Activated naive CD4-positive, alpha-beta T cell treated with anti-CD3 and anti-CD28 coated beads, Interleukin-2, amount 50 U/mL, for 16 hours (primary cell): ENCODE results near the gene OTUB1.

Source experiments
- DNase-seq: peaks from one replicate; pipeline ENCODE4 v3.0.0-alpha.2; 2020

OTUB1 gene

GRCh38 chr11:64007629-64008282 is 21.5 kb downstream of the OTUB1 start:
- DNase-seq = no peak

- DNase-seq = no peak
Measured at GRCh38 chr11:64008283-64008913, 22.2 kb downstream of the OTUB1 start.

GRCh38 chr11:64008914-64009633 is 22.8 kb downstream of the OTUB1 start:
- no peak for DNase-seq

GRCh38 chr11:64009710-64010109 is 23.5 kb downstream of the OTUB1 start:
- no peak for DNase-seq

- DNase-seq = no peak
Measured at GRCh38 chr11:64010783-64011182, 24.5 kb downstream of the OTUB1 start.

GRCh38 chr11:64011371-64011770 is 25.1 kb downstream of the OTUB1 start:
- DNase-seq = no peak

GRCh38 chr11:64013141-64013896 is 27.1 kb downstream of the OTUB1 start:
- DNase-seq = no peak

GRCh38 chr11:64014356-64014755 is 28.1 kb downstream of the OTUB1 start:
- DNase-seq = no peak

- DNase-seq = no peak
Measured at GRCh38 chr11:64015510-64015909, 29.3 kb downstream of the OTUB1 start.

- DNase-seq = no peak
Measured at GRCh38 chr11:64015935-64016845, 30.0 kb downstream of the OTUB1 start.

GRCh38 chr11:64017945-64018224 is 31.6 kb downstream of the OTUB1 start:
- DNase-seq = no peak

GRCh38 chr11:64018310-64018709 is 32.1 kb downstream of the OTUB1 start:
- no peak for DNase-seq

GRCh38 chr11:64019106-64020037 is 33.1 kb downstream of the OTUB1 start:
- DNase-seq = no peak

- DNase-seq = no peak
Measured at GRCh38 chr11:64020976-64021756, 34.9 kb downstream of the OTUB1 start.

GRCh38 chr11:64021757-64022093 is 35.5 kb downstream of the OTUB1 start:
- no peak for DNase-seq

GRCh38 chr11:64022125-64022784 is 36.0 kb downstream of the OTUB1 start:
- DNase-seq = no peak

GRCh38 chr11:64023712-64024710 is 37.8 kb downstream of the OTUB1 start:
- no peak for DNase-seq

- no peak for DNase-seq
Measured at GRCh38 chr11:64025205-64025604, 39.0 kb downstream of the OTUB1 start.
